ENCODE data around the gene MYBPC2.
"Not testable (repeated sequence)": the region's sequence is repeated elsewhere in the genome, so short reads cannot be mapped to it uniquely, and the experiment has no call there.

- not testable (repeated sequence) for TF ChIP-seq POLR2A (IDR thresholded peaks at IDR 0.05; ENCODE audit: low read length); GATA1 (IDR thresholded peaks at IDR 0.05; ENCODE audit: low read depth, low read length)
Observed at GRCh38 chr19:50390295-50390694, 42.4 kb upstream of the MYBPC2 start.
